ENCODE measurements around the gene NTF4. TPM values are rescaled to one million over a fixed set of nuclear protein-coding genes. Genes with fewer than 3 reads are reported as not detected.
A peak's percentile ranks its signal among the peaks of the same experiment; 100 is the strongest.

The NTF4 gene
- total RNA-seq, 1 experiment from 2014 or later: 0.18 TPM

DNA sequence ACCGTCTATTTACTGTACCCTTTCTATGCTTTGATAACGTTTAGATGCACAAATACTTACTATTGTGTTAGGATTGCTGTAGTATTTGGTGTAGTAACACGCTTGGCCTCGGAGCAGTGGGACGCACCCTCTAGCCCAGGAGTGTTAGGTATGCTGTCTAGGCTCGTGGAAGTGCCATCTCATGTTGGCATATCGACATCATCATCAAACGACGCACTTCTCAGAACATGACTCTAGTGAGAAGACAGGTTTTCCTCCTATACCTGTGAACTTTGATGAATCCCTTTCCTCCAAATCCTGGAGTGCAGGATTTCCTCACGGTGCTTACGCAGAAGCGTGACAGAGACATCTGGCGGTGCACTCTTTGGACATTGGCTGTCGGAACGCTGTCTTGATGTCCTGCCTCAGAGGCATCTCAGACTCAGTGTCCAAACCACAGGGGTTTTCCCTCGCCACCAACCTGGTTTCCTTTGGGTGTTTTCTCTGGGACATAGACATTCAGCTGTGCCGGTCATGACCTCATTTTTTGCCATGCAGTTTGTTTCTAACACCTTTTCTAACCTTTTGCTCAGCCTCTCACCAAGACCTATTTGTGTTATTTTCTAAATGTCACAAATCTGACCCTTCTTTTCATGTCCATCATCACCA is 26.9 kb upstream of the NTF4 start:
- Histone ChIP-seq H3K9ac (ENCODE audit: low read length) (no peak overlapping the region), H3K79me2 (ENCODE audit: low read length) (peaks cover 73% of the 10 kb centered on the region), H3K36me3 (ENCODE audit: low read depth, low read length) (peaks cover 33% of the 10 kb centered on the region), H3F3A (ENCODE audit: low read length, unreplicated experiment) (no peaks in the 10 kb centered on the region), H2AFZ (ENCODE audit: low read length) (no peak overlapping the region), H3K4me2 (ENCODE audit: low read length) (no peak overlapping the region), H4K20me1 (ENCODE audit: low read length) (peaks cover 44% of the 10 kb centered on the region), H3K4me3 (ENCODE audit: low read length) (no peak overlapping the region), H3K27ac (ENCODE audit: low read length) (no peak overlapping the region), H3K9me3 (ENCODE audit: low read length) (no peaks in the 10 kb centered on the region), H3K27me3 (ENCODE audit: low read length) (no peaks in the 10 kb centered on the region), H3K9me2 (replicated peaks; ENCODE audit: low read length) (no peaks in the 10 kb centered on the region), H3K4me1 (ENCODE audit: insufficient read depth, low read length) (no peaks in the 10 kb centered on the region; the same call in 1 of the 2 replicates)
- ATAC-seq (no peak), DNase-seq (no peak)
- POLR2A ChIA-PET (ENCODE audit: unreplicated experiment): no interaction called here
- CTCF ChIA-PET: no interaction called here
- BruUV-seq (replicated peaks): no TSS peak
- intact Hi-C loops (cut with micrococcal nuclease): no loop called here
- TF ChIP-seq EZH2phosphoT487 (IDR thresholded peaks at IDR 0.05; ENCODE audit: borderline replicate concordance, low read length) (no peak), EZH2 (IDR thresholded peaks at IDR 0.05; ENCODE audit: low read length, unreplicated experiment) (no peak)
- TF ChIP-seq, protein P1, sequence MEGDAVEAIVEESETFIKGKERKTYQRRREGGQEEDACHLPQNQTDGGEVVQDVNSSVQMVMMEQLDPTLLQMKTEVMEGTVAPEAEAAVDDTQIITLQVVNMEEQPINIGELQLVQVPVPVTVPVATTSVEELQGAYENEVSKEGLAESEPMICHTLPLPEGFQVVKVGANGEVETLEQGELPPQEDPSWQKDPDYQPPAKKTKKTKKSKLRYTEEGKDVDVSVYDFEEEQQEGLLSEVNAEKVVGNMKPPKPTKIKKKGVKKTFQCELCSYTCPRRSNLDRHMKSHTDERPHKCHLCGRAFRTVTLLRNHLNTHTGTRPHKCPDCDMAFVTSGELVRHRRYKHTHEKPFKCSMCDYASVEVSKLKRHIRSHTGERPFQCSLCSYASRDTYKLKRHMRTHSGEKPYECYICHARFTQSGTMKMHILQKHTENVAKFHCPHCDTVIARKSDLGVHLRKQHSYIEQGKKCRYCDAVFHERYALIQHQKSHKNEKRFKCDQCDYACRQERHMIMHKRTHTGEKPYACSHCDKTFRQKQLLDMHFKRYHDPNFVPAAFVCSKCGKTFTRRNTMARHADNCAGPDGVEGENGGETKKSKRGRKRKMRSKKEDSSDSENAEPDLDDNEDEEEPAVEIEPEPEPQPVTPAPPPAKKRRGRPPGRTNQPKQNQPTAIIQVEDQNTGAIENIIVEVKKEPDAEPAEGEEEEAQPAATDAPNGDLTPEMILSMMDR (conservative IDR thresholded peaks at IDR 0.05; ENCODE audit: low read depth, low read length): no peak

DNA sequence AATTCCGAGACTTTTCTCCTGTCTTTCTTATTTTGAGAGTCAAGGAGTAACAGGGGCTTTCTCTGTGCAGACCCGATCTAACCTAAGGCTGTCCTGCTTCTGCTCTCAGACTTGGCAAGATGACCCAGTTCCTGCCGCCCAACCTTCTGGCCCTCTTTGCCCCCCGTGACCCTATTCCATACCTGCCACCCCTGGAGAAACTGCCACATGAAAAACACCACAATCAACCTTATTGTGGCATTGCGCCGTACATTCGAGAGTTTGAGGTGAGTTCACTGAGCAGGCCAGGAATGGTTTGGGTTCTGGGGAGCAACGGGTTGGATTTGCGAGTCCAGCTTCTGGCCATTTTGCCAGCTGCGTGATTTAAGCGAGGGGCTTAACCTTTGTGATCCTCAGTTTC is 21.7 kb upstream of the NTF4 start:
- no peaks in the 10 kb centered on the region for H3K9me3 ChIP-seq (ENCODE audit: low read length)
- TF ChIP-seq EZH2 (IDR thresholded peaks at IDR 0.05; ENCODE audit: low read length, unreplicated experiment) (no peak), EZH2phosphoT487 (IDR thresholded peaks at IDR 0.05; ENCODE audit: borderline replicate concordance, low read length) (no peak)
- TF ChIP-seq, protein P1 (conservative IDR thresholded peaks at IDR 0.05; ENCODE audit: low read depth, low read length): no peak
- H3K36me3 ChIP-seq (ENCODE audit: low read depth, low read length): peaks cover 27% of the 10 kb centered on the region
- H4K20me1 ChIP-seq (ENCODE audit: low read length): peaks cover 44% of the 10 kb centered on the region
- peak overlapping the region; percentile 99 for H3K9ac ChIP-seq (ENCODE audit: low read length)
- ChIA-PET POLR2A (ENCODE audit: unreplicated experiment) (no interaction called here), CTCF (no interaction called here)
- H3K27ac ChIP-seq (ENCODE audit: low read length): no peak overlapping the region
- ATAC-seq: no peak
- H3K4me2 ChIP-seq (ENCODE audit: low read length): peak overlapping the region; percentile 99
- peaks cover 4% of the 10 kb centered on the region; the same call in 1 of the 2 replicates for H3K4me1 ChIP-seq (ENCODE audit: insufficient read depth, low read length)
- H3K79me2 ChIP-seq (ENCODE audit: low read length): peaks cover 56% of the 10 kb centered on the region
- H3F3A ChIP-seq (ENCODE audit: low read length, unreplicated experiment): no peaks in the 10 kb centered on the region
- intact Hi-C loops (cut with micrococcal nuclease): no loop called here
- BruUV-seq (replicated peaks): TSS peak; percentile 36
- H2AFZ ChIP-seq (ENCODE audit: low read length): no peak overlapping the region
- peak overlapping the region; percentile 81 for H3K4me3 ChIP-seq (ENCODE audit: low read length)
- no peaks in the 10 kb centered on the region for H3K9me2 ChIP-seq (replicated peaks; ENCODE audit: low read length)
- H3K27me3 ChIP-seq (ENCODE audit: low read length): no peaks in the 10 kb centered on the region
- no peak for DNase-seq

DNA sequence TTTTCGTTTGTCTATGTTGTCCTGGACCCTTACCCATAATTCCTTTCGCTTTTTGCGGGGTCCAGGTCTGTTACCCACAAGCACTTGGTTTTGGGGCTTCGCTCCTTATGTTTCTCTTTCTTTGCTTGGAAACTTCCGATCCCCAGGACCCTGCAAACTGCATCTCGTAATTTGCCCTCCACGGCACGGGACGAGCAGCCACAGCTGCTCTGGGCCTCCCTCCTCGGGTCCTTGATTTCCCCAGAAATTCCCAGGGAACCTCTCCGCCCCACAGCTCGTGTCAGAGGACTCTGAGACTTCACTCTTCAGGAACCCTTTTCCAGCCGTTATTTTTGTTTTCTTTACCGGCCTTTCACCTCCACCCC is 21.2 kb upstream of the NTF4 start:
- ChIA-PET POLR2A (ENCODE audit: unreplicated experiment) (no interaction called here), CTCF (no interaction called here)
- no peaks in the 10 kb centered on the region for H3K9me2 ChIP-seq (replicated peaks; ENCODE audit: low read length)
- peaks cover 24% of the 10 kb centered on the region for H3K36me3 ChIP-seq (ENCODE audit: low read depth, low read length)
- intact Hi-C loops (cut with micrococcal nuclease): no loop called here
- H3K27ac ChIP-seq (ENCODE audit: low read length): peak overlapping the region; percentile 66; the same call in 1 of the 2 replicates
- DNase-seq (no peak), ATAC-seq (no peak)
- H3K79me2 ChIP-seq (ENCODE audit: low read length): peaks cover 54% of the 10 kb centered on the region
- peaks cover 4% of the 10 kb centered on the region; the same call in 1 of the 2 replicates for H3K4me1 ChIP-seq (ENCODE audit: insufficient read depth, low read length)
- BruUV-seq (replicated peaks): no TSS peak
- no peak for TF ChIP-seq EZH2phosphoT487 (IDR thresholded peaks at IDR 0.05; ENCODE audit: borderline replicate concordance, low read length)
- TF ChIP-seq EZH2 (IDR thresholded peaks at IDR 0.05; ENCODE audit: low read length, unreplicated experiment): no peak
- TF ChIP-seq, protein P1 (conservative IDR thresholded peaks at IDR 0.05; ENCODE audit: low read depth, low read length): no peak
- H3F3A ChIP-seq (ENCODE audit: low read length, unreplicated experiment): no peaks in the 10 kb centered on the region
- no peaks in the 10 kb centered on the region for H3K9me3 ChIP-seq (ENCODE audit: low read length)
- peak overlapping the region; percentile 68; the same call in 1 of the 2 replicates for H2AFZ ChIP-seq (ENCODE audit: low read length)
- peak overlapping the region; percentile 99 for H3K9ac ChIP-seq (ENCODE audit: low read length)
- H3K27me3 ChIP-seq (ENCODE audit: low read length): no peaks in the 10 kb centered on the region
- H3K4me2 ChIP-seq (ENCODE audit: low read length): peak overlapping the region; percentile 99
- peak overlapping the region; percentile 81 for H3K4me3 ChIP-seq (ENCODE audit: low read length)
- H4K20me1 ChIP-seq (ENCODE audit: low read length): peaks cover 42% of the 10 kb centered on the region

Measured in PC-3 (cell line).